ENCODE results near the gene DOCK4.
"Not testable (repeated sequence)": the region's sequence is repeated elsewhere in the genome, so short reads cannot be mapped to it uniquely, and the experiment has no call there.

Gene DOCK4

DNA sequence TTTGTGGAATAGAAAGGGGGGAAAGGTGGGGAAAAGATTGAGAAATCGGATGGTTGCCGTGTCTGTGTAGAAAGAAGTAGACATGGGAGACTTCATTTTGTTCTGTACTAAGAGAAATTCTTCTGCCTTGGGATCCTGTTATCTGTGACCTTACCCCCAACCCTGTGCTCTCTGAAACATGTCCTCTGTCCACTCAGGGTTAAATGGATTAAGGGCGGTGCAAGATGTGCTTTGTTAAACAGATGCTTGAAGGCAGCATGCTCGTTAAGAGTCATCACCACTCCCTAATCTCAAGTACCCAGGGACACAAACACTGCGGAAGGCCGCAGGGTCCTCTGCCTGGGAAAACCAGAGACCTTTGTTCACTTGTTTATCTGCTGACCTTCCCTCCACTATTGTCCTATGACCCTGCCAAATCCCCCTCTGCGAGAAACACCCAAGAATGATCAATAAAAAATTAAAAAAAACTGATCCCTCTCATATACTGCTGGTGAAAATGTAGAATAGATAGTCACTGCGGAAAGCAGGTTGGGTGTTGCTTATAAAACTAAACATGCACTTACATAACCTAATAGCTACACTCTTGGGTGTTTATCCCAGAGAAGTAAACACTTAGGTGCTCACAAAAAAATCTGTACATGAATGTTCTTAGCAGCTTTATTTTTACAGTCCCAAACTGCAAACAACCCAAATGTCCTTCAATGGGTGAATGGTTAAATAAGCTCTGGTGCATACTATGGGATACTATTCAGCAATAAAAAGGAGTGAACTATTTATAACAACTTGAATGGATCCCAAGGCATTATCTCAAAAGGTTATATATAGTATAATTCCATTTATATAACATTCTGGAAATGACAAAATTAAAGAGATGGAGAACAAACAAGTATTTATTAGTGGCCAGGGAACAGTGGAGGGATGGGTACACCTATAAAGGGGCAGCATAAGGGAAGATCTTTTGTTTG, 77.5 kb downstream of the DOCK4 start:
- DNase-seq = not testable (repeated sequence)

DNA sequence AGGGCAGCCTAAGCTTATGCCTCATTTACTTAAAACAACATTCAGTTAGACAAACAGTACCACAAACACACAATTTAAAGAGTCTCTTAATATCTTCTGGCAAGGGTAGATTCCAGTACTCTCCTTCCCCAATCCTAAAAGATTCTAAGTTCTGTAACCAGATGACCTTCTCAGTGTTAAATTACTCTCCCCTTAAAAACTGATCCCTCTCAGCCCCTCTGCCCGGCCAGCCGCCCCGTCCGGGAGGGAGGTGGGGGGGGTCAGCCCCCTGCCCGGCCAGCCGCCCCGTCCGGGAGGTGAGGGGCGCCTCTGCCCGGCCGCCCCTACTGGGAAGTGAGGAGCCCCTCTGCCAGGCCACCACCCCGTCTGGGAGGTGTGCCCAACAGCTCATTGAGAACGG, 78.2 kb downstream of the DOCK4 start:
- DNase-seq = not testable (repeated sequence)

DNA sequence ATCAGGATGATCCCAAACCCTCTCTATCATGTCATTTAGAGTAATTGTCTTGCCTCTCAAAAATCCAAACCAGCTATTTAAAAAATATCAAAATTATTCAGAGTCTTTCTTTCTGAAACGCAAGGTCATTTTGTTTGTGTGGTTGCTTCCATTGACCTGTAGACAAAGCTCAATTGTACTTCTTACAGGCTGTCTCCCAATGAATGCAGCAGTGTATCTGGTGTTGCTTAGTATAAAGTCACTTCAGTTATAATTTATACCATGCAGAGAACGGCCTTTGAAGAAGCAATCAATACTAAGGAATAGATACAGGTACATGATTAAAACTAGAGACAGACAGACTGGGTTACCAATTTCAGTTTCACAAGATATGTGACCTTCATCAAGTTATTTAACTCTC, 80.9 kb downstream of the DOCK4 start:
- DNase-seq = no peak

DNA sequence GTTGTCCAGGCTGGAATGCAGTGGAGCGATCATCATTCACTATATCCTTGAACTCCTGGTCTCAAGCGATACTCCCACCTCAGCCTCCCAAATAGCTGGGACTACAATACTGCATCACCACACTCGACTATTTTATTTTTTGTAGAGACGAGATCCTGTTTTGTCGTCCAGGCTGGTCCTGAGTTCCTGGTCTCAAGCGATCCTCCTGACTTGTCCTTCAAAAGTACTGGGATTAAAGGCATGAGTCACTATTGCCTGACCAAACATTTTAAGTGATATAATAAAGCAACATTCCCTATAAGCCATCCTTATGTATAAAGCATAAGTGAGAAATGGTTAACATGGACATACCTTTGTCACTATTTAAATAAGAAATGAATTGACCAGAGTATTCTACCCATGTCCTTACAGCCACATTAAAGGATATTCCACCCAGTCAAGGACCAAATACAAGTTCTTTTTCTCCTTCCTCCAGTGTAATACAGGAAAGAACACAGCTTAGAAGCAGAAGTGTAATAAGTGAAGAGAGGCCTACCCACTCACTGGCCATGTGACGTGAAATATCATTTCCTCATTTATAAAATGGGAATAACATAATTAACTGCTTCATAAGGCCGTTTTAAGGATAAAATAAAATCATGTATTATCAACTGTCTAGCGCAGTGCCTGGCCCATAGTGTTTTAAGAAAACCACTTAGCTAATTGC, 82.0 kb downstream of the DOCK4 start:
- DNase-seq = no peak

DNA sequence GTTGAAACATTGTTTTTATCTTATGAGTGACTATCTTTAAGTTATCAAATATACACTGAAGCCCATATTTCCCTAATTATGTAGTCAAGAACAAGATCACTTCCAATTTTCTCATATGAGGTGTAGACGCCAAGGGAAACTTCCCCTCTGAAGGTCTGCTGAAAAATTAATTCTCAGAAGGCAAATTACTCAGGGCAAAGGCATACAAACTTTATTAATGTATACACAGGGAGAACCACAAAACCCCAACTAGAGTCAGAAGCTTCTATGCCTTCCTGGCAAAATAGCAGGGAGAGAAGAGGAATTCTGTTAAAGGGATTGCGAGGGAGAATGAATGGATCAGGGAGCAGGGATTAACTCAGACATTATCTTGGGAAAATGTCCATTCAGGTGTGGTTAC, 83.4 kb downstream of the DOCK4 start:
- DNase-seq = no peak

DNA sequence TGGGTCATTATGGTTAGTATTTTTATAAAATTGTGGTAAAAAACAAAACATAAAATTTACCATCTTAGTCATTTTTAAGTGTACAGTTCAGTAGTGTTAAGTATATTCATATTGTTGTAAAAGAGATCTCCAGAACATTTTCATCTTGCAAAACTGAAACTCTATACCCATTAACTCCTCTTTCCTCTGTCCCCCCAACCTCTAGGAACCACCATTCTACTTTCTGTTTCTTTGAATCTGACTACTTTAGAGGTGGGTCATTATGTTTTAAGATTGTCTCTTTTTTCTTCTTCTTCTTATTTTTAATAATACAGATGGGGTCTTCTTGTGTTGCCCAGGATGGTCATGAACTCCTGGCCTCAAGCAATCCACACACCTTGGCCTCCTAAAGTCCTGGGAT, 84.1 kb downstream of the DOCK4 start:
- no peak for DNase-seq

DNA sequence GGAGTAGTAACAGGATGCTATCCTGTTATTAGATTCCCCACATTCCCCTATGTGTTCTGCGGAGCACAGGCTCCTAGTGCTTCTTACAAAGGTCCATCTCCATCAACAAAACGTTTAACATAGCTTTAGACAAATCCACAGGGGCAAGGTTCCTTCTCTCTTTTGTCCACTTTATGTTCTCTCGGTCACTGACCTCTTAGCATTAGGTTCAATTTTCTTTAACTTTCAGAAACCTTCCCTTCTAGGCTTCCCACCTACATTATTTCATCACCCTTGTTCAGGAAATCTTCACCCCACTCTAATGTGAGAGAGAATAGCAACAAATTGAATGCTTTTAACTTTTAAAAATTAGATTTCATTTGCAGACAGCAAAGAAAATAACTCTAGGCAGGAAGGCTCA, 84.9 kb downstream of the DOCK4 start:
- DNase-seq = no peak

DNA sequence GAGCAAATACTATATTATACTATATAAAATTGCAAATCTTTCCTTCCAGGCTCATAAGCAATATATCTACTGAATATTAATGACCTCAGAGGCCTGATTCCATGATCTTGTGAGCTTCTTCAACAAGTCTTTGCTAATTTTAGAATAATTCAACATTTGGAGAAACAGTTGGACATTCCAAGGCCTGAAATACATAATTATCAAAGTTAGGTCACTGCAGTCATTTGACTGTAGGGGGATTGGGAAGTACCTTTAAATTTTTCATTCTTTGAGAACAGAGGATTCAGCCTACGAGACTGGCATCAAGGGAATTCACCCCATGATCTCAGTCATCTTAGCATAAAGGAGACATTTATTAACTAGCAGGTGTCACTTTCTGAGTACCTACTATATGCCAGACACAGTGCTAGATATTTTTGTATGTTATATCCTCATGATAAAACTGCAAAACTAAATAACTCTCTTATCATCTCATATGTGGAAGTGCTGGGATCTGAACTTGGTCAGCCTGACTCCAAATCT, 85.4 kb downstream of the DOCK4 start:
- DNase-seq = no peak

DNA sequence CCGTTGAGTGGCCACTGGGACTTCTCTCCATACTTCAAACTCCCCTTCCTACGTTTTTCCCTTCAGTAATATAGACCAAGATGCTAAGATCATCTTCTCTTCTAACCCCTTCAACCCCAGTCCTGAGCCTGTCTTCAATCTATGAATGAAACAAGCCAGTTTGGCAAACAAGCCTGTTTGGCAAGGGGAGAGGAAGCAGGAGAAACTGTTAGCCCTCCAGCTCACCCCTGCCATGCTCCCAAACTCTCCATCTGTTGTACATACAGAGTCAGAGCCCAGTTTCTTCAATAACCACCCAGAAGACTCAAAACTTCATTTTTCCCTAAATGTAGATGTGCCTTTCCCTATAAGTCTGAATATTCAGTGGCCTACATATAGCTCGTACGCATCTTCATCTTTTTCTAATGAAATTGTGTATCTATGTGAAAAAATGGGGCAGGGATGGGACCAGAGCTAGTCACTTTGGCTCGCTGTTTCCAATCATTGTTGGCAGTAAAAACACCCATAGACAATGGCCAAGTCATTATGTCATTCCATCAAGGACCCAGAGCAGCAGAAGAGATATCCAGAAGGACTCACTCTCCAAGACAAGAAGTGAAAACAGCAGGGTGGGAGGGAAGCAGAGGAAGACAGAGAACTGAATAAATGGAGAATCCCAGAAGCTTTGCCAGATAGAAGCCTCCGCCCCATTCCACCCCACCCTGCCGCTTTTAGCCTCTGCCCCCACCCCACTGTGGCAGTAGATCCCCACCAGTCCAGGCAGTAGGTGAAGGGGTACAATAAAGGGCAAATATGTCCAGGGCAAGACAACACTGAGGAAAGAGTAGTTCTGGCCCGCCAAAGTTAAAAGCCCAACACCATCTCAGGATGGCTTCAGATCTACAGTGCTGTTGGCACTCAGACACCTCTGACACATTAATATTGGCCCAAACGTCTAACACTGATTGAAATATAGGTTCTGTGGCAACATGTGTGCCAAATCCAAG, 87.3 kb downstream of the DOCK4 start:
- DNase-seq = no peak

DNA sequence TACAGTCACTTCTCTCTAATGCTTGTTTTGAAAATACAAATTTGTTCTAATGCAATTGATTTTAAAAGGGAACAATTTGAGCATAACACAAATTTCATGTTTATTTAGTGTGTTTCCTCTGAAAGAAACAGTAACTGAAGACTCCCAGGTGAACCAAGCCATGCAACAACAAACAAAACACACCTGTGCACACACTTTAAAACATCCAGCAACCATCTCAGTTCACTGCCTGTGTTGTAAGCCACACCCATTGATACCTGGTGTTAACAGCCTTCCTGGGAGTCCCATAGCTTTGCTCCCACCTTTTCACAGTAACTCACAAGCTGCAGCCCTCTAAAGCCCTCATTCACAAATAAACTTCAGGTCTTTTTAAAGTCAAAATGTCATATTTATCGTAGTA, 89.3 kb downstream of the DOCK4 start:
- peak; percentile 41 for DNase-seq

DNA sequence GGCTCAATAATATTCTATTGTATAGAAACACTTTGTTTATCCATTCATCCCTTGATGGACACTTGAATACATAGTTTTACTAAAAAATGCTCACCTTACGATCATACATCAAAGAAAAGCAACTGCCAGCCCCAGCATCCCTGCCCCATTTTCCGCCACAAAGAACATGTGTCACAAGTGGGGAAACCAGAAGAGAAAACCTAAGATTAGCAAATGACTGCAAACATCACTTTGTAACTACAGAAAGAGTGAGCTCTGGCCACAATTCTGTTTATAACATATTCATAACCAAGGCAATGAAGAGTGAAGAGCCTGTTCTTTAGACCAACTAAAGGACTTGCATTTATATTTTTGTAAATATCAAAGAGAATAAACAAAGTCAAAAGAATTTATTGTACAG, 89.8 kb downstream of the DOCK4 start:
- DNase-seq = no peak

DNA sequence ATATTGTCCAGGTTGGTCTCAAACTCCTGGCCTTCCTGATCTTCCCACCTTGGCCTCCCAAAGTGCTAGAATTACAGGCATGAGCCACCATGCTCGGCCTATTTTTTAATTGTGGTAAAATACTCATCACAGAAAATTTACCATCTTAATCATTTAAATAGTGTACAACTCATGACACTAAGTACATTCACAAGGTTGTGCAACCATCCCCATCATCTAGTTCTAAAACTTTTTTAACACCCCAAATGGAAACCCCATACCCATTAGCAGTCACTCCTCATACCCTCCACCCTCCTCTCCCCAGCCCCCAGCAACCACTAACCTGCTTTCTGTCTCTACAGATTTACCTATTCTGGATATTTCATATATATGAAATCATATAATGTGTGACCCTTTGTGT, 90.3 kb downstream of the DOCK4 start:
- no peak for DNase-seq

DNA sequence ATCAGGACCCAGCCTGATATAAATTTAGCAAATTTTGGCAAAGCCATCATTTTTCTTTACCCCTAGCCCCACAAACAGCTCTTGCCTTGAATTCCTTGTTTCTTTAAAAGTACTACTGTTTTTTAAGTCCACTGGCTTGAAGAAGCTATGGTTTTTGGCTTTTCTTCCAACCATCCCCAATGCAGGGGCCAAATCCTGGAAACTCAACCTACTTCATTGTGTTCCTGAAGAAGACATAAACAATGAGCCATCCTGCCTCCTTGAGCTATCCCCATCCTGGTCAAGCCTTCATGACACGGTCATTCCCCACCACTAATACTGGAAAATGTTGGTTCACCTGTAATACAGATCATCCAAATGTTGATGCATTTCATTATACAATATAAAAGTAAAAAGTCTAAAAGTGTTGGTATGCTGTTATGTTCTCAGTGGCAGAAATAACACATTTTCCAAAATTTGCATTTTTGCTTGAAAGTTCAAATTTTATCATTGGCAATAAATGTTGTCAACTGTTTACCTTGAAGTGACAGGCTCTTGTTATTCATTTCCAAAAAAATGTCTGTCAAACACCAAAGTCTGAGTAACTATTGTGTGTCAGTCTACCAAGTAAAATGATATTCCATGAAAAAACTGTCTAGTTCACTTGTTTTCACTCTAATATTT, 92.2 kb downstream of the DOCK4 start:
- DNase-seq = no peak

DNA sequence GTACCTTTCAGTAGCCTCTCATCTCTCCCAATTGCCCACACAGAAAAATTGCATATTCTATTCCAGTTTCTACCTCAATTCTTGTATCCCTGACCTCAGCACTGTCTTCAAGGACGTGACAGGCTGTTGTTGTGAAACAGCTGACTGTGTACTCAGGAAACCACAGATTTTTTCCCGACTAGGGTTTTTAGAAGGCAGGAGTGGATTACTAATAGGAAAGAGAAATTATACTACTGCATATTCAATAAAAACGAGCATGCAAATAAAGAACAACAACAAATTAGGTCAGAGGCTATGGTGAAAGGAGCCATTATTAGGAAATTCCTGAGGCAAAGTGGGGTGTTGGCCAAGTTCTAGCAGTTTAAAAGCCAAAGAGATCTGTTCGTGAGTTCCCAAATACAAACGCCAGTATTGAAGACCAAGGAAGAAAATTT, 93.4 kb downstream of the DOCK4 start:
- DNase-seq = no peak

DNA sequence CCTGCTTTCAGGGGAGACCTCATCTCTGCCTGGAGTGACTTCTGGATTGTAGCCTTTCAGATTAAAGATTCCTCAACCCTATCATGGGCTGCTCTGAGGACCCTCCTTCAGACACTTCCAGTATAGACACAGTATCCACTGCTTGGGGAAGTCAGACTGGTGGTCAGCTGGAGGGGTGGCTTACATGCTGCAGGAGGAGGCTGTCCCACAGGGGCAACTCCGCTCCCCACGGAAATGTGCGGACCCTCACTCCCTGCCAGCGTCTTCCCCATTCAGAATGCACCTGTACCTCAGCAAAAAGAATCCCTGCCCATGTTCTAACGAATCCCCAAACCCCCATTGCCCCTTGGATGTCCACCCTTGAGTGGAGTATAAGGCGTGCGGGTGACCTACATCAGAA, 95.5 kb downstream of the DOCK4 start:
- DNase-seq = no peak

DNA sequence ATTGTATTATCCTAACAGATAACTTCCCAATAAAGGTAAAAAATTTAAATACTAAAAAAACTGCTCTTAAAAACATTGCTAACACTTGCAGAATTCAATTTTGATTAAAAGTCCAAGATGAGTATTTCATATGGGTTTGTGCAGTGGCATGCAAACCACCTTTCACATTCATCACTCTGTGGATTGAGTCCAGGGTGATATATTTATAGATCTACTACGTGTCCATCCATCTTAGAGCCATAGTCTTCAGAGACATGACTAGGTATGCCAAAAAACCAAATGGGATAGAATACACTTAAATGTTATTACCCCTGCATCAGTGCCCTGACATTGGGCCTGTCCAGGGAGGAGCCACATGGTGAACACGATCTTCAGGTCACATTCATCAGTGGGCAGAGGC, 96.0 kb downstream of the DOCK4 start:
- no peak for DNase-seq

DNA sequence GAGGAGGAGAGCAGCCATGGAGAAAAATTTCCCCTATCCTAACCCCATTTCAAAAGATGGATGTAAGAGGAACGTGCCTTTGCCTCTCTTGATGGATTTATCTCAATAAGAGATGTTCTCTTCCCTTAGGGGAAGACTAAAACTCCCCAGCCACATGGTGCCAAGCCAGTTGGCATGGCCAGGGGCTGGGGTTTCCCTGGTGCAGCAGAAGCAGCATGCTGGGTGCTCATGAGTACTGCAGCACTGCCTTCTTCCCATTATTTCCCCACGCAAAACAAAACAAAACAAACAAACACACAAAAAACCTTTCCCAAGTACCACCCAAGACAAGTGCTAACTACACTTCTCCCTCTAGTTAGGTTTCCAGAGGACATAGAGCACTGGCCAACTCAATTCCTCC, 97.2 kb downstream of the DOCK4 start:
- no peak for DNase-seq

DNA sequence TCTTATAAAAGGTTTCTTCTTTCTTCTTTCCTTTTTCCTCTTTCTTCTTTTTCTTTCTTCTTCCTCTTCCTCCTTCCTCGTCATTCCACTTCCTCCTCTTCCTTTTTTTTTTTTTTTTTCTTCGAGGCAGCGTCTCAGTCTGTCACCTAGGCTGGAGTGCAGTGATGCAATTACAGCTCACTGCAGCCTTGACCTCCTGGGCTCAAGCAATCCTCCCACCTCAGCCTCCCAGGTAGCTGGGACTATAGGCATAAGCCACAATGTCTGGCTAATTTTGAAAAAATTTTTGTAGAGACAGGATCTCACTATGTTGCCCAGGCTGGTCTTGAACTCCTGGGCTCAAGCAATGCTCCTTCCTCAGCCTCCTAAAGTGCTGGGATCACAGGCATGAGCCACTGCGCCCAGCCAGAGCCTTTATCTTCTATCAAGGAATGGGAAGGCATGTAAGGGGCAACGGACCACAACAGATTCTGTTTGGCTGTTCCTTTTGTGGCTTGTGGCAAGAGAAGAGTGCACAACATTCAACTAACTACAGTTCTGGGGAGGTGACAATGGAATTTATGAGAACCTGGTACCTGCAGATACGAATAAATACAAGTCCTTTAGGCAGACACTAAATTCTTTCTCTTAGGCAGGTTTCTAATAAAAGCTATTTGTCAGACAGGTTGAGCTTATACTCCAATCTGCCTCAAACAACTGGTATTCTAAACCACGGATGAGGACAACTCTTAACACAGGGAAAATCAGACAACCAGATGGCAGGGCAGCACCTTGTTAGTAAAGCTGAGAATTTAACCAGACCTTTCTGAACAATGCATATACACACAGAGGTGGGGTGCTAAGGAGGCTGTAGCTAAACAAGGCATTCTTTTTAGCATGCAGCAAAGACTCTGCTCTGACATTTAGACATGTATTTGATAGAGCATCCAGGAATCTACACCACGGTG, 100.3 kb downstream of the DOCK4 start:
- DNase-seq = no peak

DNA sequence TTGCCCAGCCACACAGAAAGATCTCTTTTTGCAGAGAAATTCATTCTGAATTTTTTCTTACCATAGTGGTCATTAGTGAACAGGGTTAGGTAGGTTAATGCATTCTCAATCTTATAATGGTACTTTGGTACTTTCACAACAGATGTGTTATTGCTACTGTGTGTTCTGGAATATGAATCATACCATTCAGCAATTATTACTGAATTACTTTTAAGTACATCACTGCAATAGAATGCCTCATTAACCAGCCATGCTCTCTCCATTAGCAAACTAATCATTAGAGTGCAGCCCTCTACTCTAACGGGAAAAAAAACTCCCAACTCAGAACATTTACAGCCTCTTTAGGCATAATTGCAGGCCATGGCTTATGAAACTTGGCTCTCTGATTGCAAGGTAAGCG, 102.1 kb downstream of the DOCK4 start:
- no peak for DNase-seq

DNA sequence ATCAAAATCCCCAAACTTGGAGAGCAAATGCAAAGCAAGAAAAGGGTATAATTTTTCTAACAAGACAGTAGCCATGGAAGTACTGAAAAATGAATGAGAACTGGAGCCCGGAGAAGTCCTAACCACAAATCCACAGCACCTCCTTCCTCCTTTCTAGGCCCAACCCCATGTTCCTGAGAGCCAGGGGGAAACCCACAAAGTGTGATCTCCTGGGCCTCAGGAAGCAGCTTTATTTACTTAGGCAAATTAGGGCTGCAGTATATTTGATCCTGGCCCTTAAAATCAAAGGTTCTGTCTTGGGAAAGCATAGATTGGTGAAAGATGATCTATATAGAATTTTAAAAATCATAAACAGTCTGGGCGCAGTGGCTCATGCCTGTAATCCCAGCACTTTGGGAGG, 103.0 kb downstream of the DOCK4 start:
- no peak for DNase-seq
